Measurements from ENCODE around the gene ALOX15.
A peak's percentile ranks its signal among the peaks of the same experiment; 100 is the strongest.
"Not testable (repeated sequence)": the region's sequence is repeated elsewhere in the genome, so short reads cannot be mapped to it uniquely, and the experiment has no call there.

The ALOX15 gene

DNA sequence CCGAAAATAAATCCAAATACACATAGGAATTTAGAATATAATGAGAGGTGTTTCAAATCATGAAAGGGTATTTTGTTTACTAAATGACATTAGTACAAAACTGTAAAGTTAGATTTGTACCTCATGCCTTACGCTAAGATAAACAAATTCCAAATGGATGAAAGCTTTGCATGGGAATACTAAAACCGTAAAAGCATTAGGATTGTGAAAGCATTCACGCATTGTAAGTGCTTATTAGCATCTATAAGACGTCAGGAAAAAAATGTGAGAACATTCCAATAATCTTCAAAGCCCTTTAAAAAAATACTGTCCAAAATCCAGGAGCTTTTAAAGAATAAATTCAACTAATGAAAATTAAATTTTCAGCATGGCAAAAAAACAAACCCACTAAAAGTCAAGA, 24.8 kb upstream of the ALOX15 start:
- Histone ChIP-seq H3K9me3 (ENCODE audit: control insufficient read depth, insufficient read depth, low read length) (no peaks in the 10 kb centered on the region), H3K9ac (ENCODE audit: low read depth, low read length) (no peak overlapping the region), H3K36me3 (ENCODE audit: insufficient read depth, low read length) (peaks cover 3% of the 10 kb centered on the region; the same call in 1 of the 2 replicates), H3K4me1 (ENCODE audit: insufficient read depth, low read length) (peaks cover 3% of the 10 kb centered on the region; the same call in 1 of the 2 replicates)

DNA sequence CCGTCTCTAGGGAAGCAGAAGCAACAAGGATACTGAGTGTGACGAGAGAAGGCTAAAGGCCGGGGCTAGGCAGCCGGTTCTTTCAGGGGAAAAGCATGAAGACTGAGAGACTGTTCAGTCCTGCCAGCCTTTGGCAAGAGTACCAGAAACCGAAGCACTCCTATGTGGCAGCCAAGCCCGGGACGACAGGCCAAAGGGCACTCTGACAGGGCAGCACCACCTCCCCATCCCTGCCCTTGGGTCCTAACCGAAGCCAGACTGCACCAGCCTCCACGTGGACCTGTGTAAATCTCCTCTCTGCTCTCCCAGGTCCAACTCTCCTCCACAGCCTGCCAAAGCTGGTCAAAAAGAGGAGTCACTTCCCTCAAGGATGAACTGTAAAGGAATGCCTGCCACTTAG, 23.5 kb upstream of the ALOX15 start:
- Histone ChIP-seq H3K36me3 (ENCODE audit: insufficient read depth, low read length) (no peaks in the 10 kb centered on the region), H3K9me3 (ENCODE audit: control insufficient read depth, insufficient read depth, low read length) (no peaks in the 10 kb centered on the region), H3K9ac (ENCODE audit: low read depth, low read length) (no peak overlapping the region), H3K4me1 (ENCODE audit: insufficient read depth, low read length) (peaks cover 3% of the 10 kb centered on the region; the same call in 1 of the 2 replicates)

DNA sequence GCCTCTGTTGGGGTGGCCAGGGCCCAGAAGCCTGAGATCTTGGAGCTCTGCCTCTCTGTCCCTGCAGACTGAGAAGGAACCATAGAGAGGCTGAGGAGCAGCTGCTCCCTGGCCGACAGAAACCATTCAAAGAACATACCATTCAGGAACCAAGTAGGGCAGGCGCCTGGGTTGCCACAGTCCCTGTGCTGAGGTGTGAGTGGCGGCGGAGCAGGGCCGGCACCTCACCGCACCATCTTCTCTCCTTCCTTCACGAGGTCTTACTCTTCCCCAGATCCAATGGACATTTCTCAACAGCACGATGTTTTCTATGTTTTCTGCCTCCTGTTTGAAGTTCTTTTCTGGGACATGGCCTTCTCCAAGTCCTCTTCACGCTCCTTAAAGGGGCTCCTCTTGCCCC, 22.8 kb upstream of the ALOX15 start:
- Histone ChIP-seq H3K9me3 (ENCODE audit: control insufficient read depth, insufficient read depth, low read length) (no peaks in the 10 kb centered on the region), H3K4me1 (ENCODE audit: insufficient read depth, low read length) (peaks cover 3% of the 10 kb centered on the region; the same call in 1 of the 2 replicates), H3K9ac (ENCODE audit: low read depth, low read length) (no peak overlapping the region), H3K36me3 (ENCODE audit: insufficient read depth, low read length) (no peaks in the 10 kb centered on the region)

DNA sequence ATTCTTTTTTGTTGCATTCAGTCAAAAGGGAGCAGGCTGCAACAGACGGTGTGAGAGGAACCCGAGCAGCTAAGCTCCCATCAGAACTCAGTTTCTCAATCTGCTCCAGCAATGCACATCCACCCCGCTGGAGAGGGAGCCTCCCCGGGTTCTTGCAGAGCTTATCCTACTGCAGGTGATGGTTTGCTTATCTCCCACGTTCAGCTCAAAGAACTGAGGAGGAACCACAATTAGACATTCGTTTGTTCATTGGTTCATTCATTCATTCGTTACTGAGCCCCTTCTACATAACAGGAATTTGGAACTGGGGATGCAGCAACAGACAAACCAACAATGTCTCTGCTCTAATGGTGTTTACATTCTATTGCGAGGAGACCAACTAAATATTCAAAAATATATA, 22.2 kb upstream of the ALOX15 start:
- no peaks in the 10 kb centered on the region for H3K9me3 ChIP-seq (ENCODE audit: control insufficient read depth, insufficient read depth, low read length)
- no peaks in the 10 kb centered on the region for H3K36me3 ChIP-seq (ENCODE audit: insufficient read depth, low read length)
- H3K9ac ChIP-seq (ENCODE audit: low read depth, low read length) = no peak overlapping the region
- H3K4me1 ChIP-seq (ENCODE audit: insufficient read depth, low read length) = peaks cover 3% of the 10 kb centered on the region; the same call in 1 of the 2 replicates

DNA sequence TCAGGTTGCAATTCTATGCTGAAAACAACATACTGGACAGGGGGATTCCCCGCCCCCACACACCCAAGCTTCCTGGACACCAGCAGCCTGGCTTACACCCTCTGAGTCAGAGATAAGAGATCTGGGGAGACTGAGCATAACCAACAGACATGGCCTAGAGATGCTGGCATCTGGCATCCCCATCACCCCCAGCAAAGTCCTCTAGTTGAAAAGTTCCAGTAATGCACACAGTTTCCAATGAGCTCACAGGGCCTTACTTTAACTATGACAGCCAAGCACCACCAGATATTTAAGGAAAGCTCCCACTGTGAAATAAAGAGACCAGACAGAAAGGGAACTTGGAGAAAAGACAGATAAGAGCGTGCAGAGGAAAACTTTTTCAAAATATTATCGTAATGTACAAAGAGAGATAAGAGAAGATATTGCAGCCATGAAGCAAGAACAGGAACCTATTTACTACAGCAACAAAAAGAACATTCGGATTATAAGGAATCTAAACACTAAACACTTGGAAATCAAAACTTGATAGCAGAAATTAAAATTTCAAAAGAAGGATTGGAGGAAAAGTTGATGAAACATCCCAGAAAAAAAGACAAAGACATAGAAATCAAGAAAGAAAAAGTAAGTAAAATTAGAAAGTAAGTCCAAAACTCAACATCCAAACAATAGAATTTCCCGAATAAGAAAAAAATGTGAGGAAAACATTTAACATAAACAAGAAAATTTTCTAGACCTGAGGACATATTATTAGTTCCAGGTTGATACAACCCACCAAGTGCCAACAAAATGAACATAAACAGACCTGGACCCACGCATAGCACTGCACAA, 17.2 kb upstream of the ALOX15 start:
- H3K4me1 ChIP-seq (ENCODE audit: insufficient read depth, low read length) = no peaks in the 10 kb centered on the region
- H3K36me3 ChIP-seq (ENCODE audit: insufficient read depth, low read length) = no peaks in the 10 kb centered on the region
- H3K9me3 ChIP-seq (ENCODE audit: control insufficient read depth, insufficient read depth, low read length) = no peaks in the 10 kb centered on the region
- H3K9ac ChIP-seq (ENCODE audit: low read depth, low read length) = no peak overlapping the region

DNA sequence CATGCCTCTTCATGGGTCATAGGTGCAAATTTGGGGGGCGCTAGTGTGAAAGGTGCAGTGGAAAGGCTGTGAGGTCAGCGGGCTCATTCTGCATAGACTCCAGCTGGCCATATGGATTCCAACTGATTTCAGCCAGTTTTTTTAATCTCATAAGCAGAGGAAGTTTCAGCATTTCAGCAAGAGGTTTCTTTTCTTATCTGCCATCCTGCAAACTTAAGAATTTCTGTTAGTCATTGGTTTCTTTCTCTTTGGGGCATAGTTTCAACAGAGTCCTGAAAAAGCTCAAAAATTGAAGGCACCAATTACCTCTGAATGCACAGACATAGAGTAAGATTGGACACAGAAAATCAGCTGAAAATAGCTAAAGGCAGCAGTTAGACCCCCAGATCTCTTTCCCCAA, 16.2 kb upstream of the ALOX15 start:
- H3K9me3 ChIP-seq (ENCODE audit: control insufficient read depth, insufficient read depth, low read length) = no peaks in the 10 kb centered on the region
- no peaks in the 10 kb centered on the region for H3K36me3 ChIP-seq (ENCODE audit: insufficient read depth, low read length)
- no peaks in the 10 kb centered on the region for H3K4me1 ChIP-seq (ENCODE audit: insufficient read depth, low read length)
- no peak overlapping the region for H3K9ac ChIP-seq (ENCODE audit: low read depth, low read length)

DNA sequence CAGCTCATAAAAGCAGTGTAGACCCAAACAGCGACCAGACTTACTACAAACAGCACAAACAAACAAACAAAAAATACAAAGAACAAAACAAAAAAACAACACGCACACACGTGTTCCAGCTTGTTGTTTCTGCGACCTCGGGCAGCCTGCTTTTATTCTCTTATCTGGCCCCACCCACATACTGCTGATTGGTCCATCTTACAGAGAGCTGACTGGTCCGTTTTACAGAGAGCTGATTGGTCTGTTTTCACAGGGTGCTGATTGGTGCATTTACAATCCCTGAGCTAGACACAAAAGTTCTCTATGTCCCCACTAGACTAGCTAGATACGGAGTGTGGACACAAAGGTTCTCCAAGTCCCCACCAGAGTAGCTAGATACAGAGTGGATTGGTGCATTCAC, 14.5 kb upstream of the ALOX15 start:
- H3K9me3 ChIP-seq (ENCODE audit: control insufficient read depth, insufficient read depth, low read length); H3K4me1 ChIP-seq (ENCODE audit: insufficient read depth, low read length); H3K9ac ChIP-seq (ENCODE audit: low read depth, low read length); H3K36me3 ChIP-seq (ENCODE audit: insufficient read depth, low read length): not testable (repeated sequence)

DNA sequence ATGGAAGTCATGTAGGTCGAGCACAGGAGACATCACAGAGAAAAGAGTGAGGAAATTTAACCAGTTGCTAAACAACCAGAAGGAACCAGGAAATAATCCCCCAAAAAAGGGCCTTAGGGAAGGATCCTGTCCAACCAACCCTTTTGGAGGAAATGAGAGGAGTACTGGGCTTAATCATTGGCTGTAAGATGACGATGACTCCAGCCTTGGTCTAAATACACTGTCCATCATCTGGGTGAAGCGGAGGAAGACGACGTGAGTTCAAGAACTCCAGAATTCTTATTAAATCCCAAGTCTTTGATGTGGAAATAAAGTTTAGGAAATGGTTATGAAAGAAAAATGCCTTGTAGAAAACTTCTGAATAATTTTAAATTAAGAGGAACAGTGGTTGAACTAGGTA, 11.5 kb upstream of the ALOX15 start:
- Histone ChIP-seq H3K4me1 (ENCODE audit: insufficient read depth, low read length) (no peaks in the 10 kb centered on the region), H3K9ac (ENCODE audit: low read depth, low read length) (no peak overlapping the region), H3K36me3 (ENCODE audit: insufficient read depth, low read length) (no peaks in the 10 kb centered on the region), H3K9me3 (ENCODE audit: control insufficient read depth, insufficient read depth, low read length) (no peaks in the 10 kb centered on the region)

DNA sequence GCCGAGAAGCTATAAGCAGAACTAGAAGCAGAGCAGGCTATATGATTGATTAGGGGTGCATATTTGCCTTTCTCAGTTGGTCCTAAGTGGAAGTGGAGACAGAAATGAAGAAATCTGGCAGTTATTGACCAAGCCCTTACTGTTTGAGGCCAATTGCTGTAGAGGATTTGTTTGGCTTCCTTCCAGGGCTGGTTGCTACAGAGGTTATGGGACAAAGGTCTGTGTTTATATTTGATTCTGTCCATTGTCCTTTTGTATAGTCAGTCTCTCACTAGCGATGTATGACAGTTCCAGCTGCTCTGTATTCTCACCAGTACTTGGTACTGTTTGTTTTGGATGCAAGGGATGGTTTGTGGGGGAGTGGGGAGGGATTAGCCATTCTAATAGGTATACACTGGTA, 7.3 kb upstream of the ALOX15 start:
- H3K36me3 ChIP-seq (ENCODE audit: insufficient read depth, low read length) = no peaks in the 10 kb centered on the region
- H3K4me1 ChIP-seq (ENCODE audit: insufficient read depth, low read length) = peaks cover 5% of the 10 kb centered on the region; the same call in 1 of the 2 replicates
- H3K9me3 ChIP-seq (ENCODE audit: control insufficient read depth, insufficient read depth, low read length) = no peaks in the 10 kb centered on the region
- no peak overlapping the region for H3K9ac ChIP-seq (ENCODE audit: low read depth, low read length)

DNA sequence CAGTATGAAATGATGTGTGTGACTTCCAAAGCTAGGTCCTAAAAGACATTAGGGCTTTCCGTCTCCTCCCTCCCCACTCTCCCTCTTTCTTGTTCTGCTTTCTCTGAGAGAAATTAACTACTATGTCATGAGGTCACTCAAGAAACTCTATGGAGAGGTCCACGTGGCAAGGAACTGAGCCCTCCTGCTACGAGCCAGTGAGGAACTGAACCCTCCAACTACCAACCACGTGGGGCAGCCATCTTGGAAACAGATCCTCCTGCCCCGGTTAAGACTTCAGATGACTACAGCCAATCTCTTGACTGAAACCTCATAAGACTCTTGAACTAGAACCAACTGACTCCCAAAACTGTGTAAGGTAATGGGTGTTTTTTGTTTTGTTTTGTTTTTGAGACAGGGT, 4.2 kb upstream of the ALOX15 start:
- Histone ChIP-seq H3K9me3 (ENCODE audit: control insufficient read depth, insufficient read depth, low read length) (no peaks in the 10 kb centered on the region), H3K9ac (ENCODE audit: low read depth, low read length) (no peak overlapping the region), H3K4me1 (ENCODE audit: insufficient read depth, low read length) (peaks cover 9% of the 10 kb centered on the region; the same call in 1 of the 2 replicates), H3K36me3 (ENCODE audit: insufficient read depth, low read length) (no peaks in the 10 kb centered on the region)

DNA sequence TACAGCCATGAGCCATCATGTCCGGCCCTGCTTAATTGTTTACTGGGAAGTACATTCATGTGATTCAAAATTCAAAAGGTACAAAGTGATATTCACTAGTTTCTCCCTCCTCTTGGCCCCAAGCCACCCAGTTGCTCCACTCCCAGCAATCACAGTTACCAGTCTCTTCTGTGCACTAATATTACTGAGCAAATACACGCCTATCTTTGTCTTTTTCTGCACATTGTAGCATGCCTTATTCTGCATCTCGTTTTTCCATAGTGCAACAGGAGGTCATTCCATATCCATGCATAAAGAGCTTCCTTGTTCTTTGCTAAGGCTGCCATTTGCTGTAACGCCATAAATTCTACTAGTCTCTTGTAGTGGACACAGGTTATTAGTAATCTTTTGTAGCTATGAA, 2.2 kb upstream of the ALOX15 start:
- Histone ChIP-seq H3K9ac (ENCODE audit: low read depth, low read length) (no peak overlapping the region), H3K36me3 (ENCODE audit: insufficient read depth, low read length) (no peaks in the 10 kb centered on the region), H3K9me3 (ENCODE audit: control insufficient read depth, insufficient read depth, low read length) (no peaks in the 10 kb centered on the region)

DNA sequence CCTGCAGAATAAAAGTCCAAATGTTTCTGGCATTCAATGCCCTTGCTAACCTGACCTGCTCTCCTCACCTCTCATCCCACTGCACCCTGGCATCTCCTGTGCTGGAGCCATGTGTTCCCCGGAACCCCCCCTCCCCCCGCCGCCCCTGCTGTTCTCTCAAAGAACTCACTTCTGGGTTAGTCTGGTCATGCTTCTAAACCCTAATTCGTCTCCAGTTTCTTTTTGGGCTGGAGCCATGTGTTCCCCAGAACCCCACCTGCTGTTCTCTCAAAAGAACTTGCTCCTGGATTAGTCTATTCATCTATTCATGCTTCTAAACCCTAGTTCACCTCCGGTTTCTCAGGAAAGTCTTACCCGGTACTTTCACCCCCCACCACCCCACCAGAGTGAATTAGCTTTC, 808 bp upstream of the ALOX15 start:
- peaks cover 9% of the 10 kb centered on the region; the same call in 1 of the 2 replicates for H3K4me1 ChIP-seq (ENCODE audit: insufficient read depth, low read length)

More for the DNA sequence above, 2.2 kb upstream of the ALOX15 start:
- peaks cover 9% of the 10 kb centered on the region; the same call in 1 of the 2 replicates for H3K4me1 ChIP-seq (ENCODE audit: insufficient read depth, low read length)

DNA sequence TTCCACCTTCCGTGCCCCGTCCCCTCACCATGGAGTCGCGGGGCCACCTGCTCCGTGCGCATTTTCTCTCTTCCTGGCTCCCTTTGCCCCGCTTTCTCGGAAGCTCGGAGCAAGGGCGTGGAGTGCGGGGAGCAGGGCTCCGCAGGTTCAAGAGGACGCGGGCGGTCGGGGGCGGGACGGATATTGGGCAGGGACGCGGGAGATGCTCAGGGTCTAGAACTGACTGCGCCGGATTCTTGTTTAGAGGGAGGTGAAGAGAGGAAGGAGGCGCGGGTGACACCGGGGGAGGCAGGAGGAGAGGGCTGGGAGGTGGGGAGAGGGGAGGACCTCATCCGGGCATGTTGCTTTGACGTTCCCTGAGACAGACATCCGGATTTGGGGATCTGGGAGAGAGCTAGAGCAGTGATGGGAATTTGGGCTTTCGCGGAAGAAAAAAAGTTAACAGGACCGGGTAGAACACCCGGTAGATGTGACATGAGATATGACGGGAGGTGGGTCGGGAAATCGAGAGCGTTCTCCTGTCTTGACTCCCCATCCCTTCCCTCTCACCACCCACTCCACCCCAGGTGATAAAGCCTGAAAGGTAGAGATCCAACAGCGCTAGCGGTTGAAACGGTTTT, 799 bp downstream of the ALOX15 start:
- H3K9me3 ChIP-seq (ENCODE audit: control insufficient read depth, insufficient read depth, low read length); H3K36me3 ChIP-seq (ENCODE audit: insufficient read depth, low read length): not testable (repeated sequence)
- Histone ChIP-seq H3K4me1 (ENCODE audit: insufficient read depth, low read length) (peaks cover 10% of the 10 kb centered on the region), H3K9ac (ENCODE audit: low read depth, low read length) (peak overlapping the region; percentile 39; the same call in 1 of the 2 replicates)

More for the DNA sequence above, 808 bp upstream of the ALOX15 start:
- no peaks in the 10 kb centered on the region for H3K9me3 ChIP-seq (ENCODE audit: control insufficient read depth, insufficient read depth, low read length)
- H3K9ac ChIP-seq (ENCODE audit: low read depth, low read length) = no peak overlapping the region
- H3K36me3 ChIP-seq (ENCODE audit: insufficient read depth, low read length) = no peaks in the 10 kb centered on the region

DNA sequence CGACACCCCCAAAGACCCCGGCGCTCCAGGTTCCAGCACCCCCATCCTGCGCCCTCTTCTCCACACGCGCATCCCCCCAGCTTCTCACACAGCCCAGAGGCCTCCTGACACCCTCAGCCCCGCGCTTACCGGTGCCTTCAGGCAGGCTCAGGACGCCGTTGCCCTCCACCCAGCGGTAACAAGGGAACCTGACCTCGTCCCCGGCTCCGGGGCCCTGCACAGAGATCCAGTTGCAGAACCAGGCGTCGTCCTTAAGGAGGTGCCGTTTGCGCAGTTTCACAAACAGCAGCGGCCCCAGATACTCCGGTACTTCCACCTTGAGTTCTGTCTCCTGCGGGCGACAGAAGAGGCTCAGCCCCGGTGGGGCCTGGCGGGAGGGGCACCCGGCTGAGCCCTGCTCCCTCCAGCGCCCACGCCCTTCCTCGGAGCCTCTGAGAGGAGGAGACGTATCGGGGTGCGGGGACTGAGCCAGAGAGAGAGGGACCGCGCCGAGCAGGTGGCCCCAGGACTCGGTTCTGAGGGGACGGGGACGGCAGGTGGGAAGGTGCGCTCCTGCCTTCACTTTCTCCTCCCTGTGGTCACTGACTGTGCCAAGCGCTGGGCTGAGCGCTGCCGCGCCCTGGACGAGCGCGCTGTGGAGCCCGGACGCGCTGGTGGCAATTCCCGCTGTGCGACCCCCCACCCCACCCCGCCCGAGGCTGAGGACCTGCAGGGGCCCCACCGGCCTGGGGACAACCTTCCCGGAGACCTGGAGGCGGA, 2.0 kb downstream of the ALOX15 start:
- H3K4me1 ChIP-seq (ENCODE audit: insufficient read depth, low read length) = peaks cover 14% of the 10 kb centered on the region
- not testable (repeated sequence) for H3K9me3 ChIP-seq (ENCODE audit: control insufficient read depth, insufficient read depth, low read length); H3K36me3 ChIP-seq (ENCODE audit: insufficient read depth, low read length)
- H3K9ac ChIP-seq (ENCODE audit: low read depth, low read length) = peak overlapping the region; percentile 4; the same call in 1 of the 2 replicates

Data from ES-I3 (cell line).